Colonic mucosa (tissue), 4 donors: Measurements from ENCODE around the gene KCNK7. TPM values are rescaled to one million over a fixed set of nuclear protein-coding genes. Genes with fewer than 3 reads are reported as not detected.

ENCODE experiments used
- DNase-seq: peaks from one replicate; pipeline ENCODE4 v3.0.0-alpha.2; 2020
- H3K27ac ChIP-seq: fragments of 200-600 bp; one replicate; pipeline ENCODE4 v1.8.0; 2021
- H3K27me3 ChIP-seq: fragments of 200-600 bp; one replicate; pipeline ENCODE4 v1.8.0; 2021
- H3K36me3 ChIP-seq: fragments of 200-600 bp; one replicate; pipeline ENCODE4 v1.8.0; 2021
- H3K4me1 ChIP-seq: fragments of 200-600 bp; one replicate; pipeline ENCODE4 v1.8.0; 2021; ENCODE audit warnings: mild to moderate bottlenecking
- H3K4me3 ChIP-seq: fragments of 200-600 bp; one replicate; pipeline ENCODE4 v1.8.0; 2021
- H3K9ac ChIP-seq, 2 donors: one replicate each; pipeline ENCODE4 v1.7.0; 2013; ENCODE audit warnings: control low read depth in 2 of 2, low read depth in 2 of 2, low read length in 2 of 2
- H3K9me3 ChIP-seq: fragments of 200-600 bp; one replicate; pipeline ENCODE4 v1.8.0; 2021
- intact Hi-C: fragments of 100-400 bp; cut with DNase I; formaldehyde crosslinking; loops from one replicate; pipeline ENCODE4 v1.14.1; 2022
- total RNA-seq, 2 donors: library from RNA; stranded (reverse); fragmentation: NEBNext Ultra II Directional in 1 of 2; extraction: Animal tissue kit (Norgen Biotek cat#: 25700) in 1 of 2; gene quantifications; one replicate each; pipeline ENCODE4 v1.2.1, GENCODE V29; 2021
- TF ChIP-seq, protein P1 (sequence below): fragments of 200-600 bp; IDR thresholded peaks from one replicate; pipeline ENCODE4 v1.8.0; 2022; ENCODE audit warnings: antibody characterized with exemption, mild to moderate bottlenecking
- donor health status: healthy.
- donor health status: DM: no; HTN: no; CAD: no.
- donor health status: DM: no; HTN: no; CAD: no.

KCNK7 gene
- total RNA-seq, 2 donors from 2014 or later: 0.40 to 0.69 TPM

DNA sequence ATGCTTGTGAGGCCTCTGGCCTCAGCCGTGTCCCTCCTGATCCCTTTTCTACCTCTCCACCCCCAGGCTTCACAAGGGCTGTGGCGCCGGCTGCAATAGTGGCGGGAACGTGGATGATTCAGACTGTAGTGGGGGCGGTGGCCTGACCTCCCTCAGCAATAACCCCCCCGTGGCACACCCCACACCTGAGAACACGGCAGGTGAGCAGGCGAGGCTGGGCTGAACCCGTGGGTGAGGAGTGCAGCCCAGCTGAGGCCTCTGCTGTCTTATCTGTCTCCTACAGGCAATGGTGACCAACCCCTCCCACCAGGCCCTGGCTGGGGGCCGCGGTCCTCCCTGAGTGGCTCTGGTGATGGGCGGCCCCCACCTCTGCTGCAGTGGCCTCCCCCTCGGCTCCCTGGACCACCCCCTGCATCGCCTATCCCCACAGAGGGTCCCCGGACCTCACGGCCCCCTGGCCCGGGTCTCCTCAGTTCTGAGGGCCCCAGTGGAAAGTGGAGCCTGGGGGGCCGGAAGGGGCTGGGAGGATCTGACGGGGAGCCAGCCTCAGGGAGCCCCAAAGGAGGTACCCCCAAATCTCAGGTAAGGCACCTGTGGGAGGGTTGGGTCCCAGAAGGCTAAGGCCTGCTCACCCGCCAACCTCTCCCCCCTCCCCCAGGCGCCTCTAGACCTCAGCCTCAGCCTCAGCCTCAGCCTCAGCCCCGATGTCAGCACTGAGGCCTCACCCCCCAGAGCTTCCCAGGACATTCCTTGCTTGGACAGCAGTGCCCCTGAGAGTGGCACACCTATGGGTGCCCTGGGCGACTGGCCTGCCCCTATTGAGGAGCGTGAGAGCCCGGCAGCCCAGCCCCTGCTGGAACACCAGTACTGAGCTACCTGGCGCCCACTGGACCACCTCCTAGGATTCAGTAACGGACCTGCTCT is 40.8 kb upstream of the KCNK7 start:
- no peaks in the 10 kb centered on the region for H3K27me3 ChIP-seq
- H3K36me3 ChIP-seq: peaks cover 26% of the 10 kb centered on the region
- no peaks in the 10 kb centered on the region for H3K9me3 ChIP-seq
- H3K4me3 ChIP-seq: no peak overlapping the region
- no peak for DNase-seq
- peak overlapping the region in 1 of 2 donors; percentile 1 for H3K9ac ChIP-seq
- peaks cover 10% of the 10 kb centered on the region for H3K4me1 ChIP-seq
- TF ChIP-seq, protein P1, sequence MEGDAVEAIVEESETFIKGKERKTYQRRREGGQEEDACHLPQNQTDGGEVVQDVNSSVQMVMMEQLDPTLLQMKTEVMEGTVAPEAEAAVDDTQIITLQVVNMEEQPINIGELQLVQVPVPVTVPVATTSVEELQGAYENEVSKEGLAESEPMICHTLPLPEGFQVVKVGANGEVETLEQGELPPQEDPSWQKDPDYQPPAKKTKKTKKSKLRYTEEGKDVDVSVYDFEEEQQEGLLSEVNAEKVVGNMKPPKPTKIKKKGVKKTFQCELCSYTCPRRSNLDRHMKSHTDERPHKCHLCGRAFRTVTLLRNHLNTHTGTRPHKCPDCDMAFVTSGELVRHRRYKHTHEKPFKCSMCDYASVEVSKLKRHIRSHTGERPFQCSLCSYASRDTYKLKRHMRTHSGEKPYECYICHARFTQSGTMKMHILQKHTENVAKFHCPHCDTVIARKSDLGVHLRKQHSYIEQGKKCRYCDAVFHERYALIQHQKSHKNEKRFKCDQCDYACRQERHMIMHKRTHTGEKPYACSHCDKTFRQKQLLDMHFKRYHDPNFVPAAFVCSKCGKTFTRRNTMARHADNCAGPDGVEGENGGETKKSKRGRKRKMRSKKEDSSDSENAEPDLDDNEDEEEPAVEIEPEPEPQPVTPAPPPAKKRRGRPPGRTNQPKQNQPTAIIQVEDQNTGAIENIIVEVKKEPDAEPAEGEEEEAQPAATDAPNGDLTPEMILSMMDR: no peak
- intact Hi-C loops: no loop called here
- peak overlapping the region; percentile 91 for H3K27ac ChIP-seq

DNA sequence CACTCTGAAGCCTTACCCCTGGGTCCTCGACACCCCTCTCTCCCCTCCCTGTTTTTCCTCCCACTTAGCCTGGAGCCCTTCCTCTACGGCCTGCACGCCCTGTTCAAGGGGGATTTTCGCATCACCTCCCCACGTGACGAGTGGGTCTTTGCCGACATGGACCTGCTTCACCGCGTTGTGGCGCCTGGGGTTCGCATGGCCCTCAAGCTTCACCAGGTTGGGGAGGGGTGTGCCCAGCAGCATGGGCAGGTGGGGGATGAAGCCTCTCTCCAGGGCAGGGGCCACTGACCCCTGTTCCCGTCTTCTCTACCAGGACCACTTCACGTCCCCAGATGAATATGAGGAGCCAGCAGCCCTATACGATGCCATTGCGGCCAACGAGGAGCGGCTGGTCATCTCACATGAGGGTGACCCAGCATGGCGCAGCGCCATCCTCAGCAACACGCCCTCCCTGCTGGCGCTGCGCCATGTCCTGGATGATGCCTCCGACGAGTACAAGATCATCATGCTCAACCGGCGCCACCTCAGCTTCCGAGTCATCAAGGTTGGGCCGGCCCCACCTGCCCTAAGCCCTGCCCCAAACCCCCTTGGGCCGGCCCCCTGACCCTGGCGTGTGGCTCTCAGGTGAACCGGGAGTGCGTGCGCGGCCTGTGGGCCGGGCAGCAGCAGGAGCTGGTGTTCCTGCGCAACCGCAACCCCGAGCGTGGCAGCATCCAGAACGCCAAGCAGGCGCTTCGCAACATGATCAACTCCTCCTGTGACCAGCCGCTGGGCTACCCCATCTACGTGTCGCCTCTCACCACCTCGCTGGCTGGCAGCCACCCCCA is 39.5 kb upstream of the KCNK7 start:
- Histone ChIP-seq H3K9ac (no peak overlapping the region), H3K4me1 (peaks cover 10% of the 10 kb centered on the region), H3K27ac (no peak overlapping the region), H3K9me3 (no peaks in the 10 kb centered on the region), H3K27me3 (no peaks in the 10 kb centered on the region), H3K4me3 (no peak overlapping the region), H3K36me3 (peaks cover 26% of the 10 kb centered on the region)
- intact Hi-C loops: no loop called here
- TF ChIP-seq, protein P1: no peak
- DNase-seq: no peak

DNA sequence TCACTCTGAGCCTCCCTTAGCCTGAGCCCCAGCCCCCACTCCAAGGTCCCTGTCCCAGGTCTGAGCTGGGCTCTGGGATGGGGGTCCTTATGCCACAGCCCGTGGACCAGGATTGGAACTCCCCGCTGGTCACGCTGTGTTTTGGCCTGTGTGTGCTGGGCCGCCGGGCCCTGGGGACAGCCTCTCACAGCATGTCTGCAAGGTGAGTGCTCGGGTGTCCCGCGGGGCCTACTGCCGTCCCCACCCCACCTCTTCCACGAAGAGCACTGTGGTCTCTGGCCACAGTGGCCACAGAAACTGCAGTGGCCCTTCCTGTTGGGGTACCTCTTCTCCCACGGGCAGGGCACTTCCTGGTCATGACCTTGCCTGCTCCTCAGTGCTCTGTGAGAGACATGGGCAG is 38.8 kb upstream of the KCNK7 start:
- Histone ChIP-seq H3K4me1 (peaks cover 10% of the 10 kb centered on the region), H3K9ac (no peak overlapping the region), H3K36me3 (peaks cover 31% of the 10 kb centered on the region), H3K27ac (no peak overlapping the region), H3K27me3 (no peaks in the 10 kb centered on the region), H3K9me3 (no peaks in the 10 kb centered on the region), H3K4me3 (no peak overlapping the region)
- TF ChIP-seq, protein P1: no peak
- DNase-seq: no peak
- intact Hi-C loops: no loop called here

DNA sequence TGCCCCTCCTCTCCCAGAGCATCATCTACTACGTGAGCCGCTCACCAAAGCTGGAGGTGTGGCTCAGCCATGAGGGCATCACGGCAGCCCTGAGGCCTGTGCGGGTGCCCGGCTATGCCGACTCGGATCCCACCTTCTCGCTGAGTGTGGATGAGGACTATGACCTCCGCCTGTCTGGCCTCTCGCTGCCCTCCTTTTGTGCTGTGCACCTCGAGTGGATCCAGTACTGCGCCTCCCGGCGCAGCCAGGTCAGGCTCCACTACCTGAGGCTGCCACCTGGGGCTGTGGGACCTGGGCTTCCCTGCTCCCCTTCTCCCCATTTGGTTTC is 38.5 kb upstream of the KCNK7 start:
- TF ChIP-seq, protein P1: no peak
- H3K27me3 ChIP-seq: no peaks in the 10 kb centered on the region
- no peak overlapping the region for H3K9ac ChIP-seq
- no peak overlapping the region for H3K4me3 ChIP-seq
- DNase-seq: no peak
- no peaks in the 10 kb centered on the region for H3K9me3 ChIP-seq
- H3K36me3 ChIP-seq: peaks cover 35% of the 10 kb centered on the region
- no peak overlapping the region for H3K27ac ChIP-seq
- intact Hi-C loops: no loop called here
- H3K4me1 ChIP-seq: peaks cover 10% of the 10 kb centered on the region

GRCh38 chr11:65633390-65634108 is 37.9 kb upstream of the KCNK7 start:
- TF ChIP-seq, protein P1: no peak
- no peak for DNase-seq
- Histone ChIP-seq H3K27ac (no peak overlapping the region), H3K27me3 (no peaks in the 10 kb centered on the region), H3K4me1 (peaks cover 10% of the 10 kb centered on the region), H3K36me3 (peaks cover 40% of the 10 kb centered on the region), H3K9ac (no peak overlapping the region), H3K9me3 (no peaks in the 10 kb centered on the region), H3K4me3 (no peak overlapping the region)
- intact Hi-C loops: no loop called here
